Panc1 (cell line): ENCODE measurements around the gene MRPS21. TPM values are rescaled to one million over a fixed set of nuclear protein-coding genes. Genes with fewer than 3 reads are reported as not detected.

Source experiments
- ATAC-seq: fragments of 200-7000 bp; cut with Tn5 transposase; 2 replicates; pipeline ENCODE4 v1.9.1; 2020; ENCODE audit warnings: mild to moderate bottlenecking, moderate library complexity
- Bru-seq: library from RNA; stranded (reverse); fragments of 400-500 nt; gene quantifications from one replicate; lab custom pipeline; 2021; lab: Mats Ljungman, UMichigan
- BruChase-seq, 2 experiments: library from RNA; stranded (reverse); fragments of 400-500 nt; gene quantifications; one replicate each; lab custom pipeline; 2021; lab: Mats Ljungman, UMichigan
- BruUV-seq: library from RNA; stranded (reverse); fragments of 400-500 nt; replicated peaks from 2 replicates; lab custom pipeline; 2021; lab: Mats Ljungman, UMichigan
- CTCF ChIA-PET: fragments of 300-600 bp; sonication (Branson Sonifier 250); formaldehyde crosslinking; loops from one replicate; lab custom pipeline; 2022; ENCODE audit warnings: antibody characterized with exemption; lab: Charles Lee
- POLR2A ChIA-PET: fragments of 300-600 bp; sonication (Branson Sonifier 250); formaldehyde crosslinking; loops from one replicate; lab custom pipeline; 2022; ENCODE audit warnings: antibody characterized with exemption; lab: Charles Lee
- DNase-seq: peaks from one replicate; pipeline ENCODE4 v3.0.0-alpha.2; 2010; ENCODE audit warnings: low read depth, low spot score
- H3K27ac ChIP-seq: 2 replicates; pipeline ENCODE4 v1.5.1; 2011; ENCODE audit warnings: mild to moderate bottlenecking, low read length, inconsistent platforms
- H3K27me3 ChIP-seq: fragments of 200-500 bp; sonication (Bioruptor generic); 2 replicates; pipeline ENCODE4 v1.6.0; 2014; ENCODE audit warnings: low read length, inconsistent platforms; ENCODE audit not compliant: control insufficient read depth, insufficient read depth
- H3K36me3 ChIP-seq: fragments of 200-500 bp; sonication (Bioruptor generic); 2 replicates; pipeline ENCODE4 v1.5.1; 2014; ENCODE audit warnings: inconsistent platforms, mild to moderate bottlenecking, low read length, moderate library complexity; ENCODE audit not compliant: control insufficient read depth, insufficient read depth
- H3K4me1 ChIP-seq: 2 replicates; pipeline ENCODE4 v1.5.1; 2011; ENCODE audit warnings: inconsistent platforms, mild to moderate bottlenecking, low read length, moderate library complexity; ENCODE audit not compliant: control insufficient read depth, insufficient read depth
- H3K4me3 ChIP-seq, 2 experiments: 2 replicates each; pipeline ENCODE4 v1.5.1; 2011 to 2012; ENCODE audit warnings: low read depth in 2 of 2, low read length in 2 of 2, mild to moderate bottlenecking in 2 of 2, inconsistent platforms in 1 of 2, moderate library complexity in 1 of 2
- H3K9me3 ChIP-seq: fragments of 200-500 bp; sonication (Bioruptor generic); 2 replicates; pipeline ENCODE4 v1.5.1; 2014; ENCODE audit warnings: low read depth, mild to moderate bottlenecking, inconsistent platforms, low read length, moderate library complexity; ENCODE audit not compliant: control insufficient read depth, insufficient read depth
- CTCF ChIP-seq: fragments of 450-650 bp; IDR thresholded peaks from 2 replicates; pipeline ENCODE4 v1.5.1; 2017; ENCODE audit warnings: mild to moderate bottlenecking
- POLR2AphosphoS5 ChIP-seq: IDR thresholded peaks from 2 replicates; pipeline ENCODE4 v1.6.1; 2012; ENCODE audit warnings: mild to moderate bottlenecking, low read depth, low read length, moderate library complexity
- REST ChIP-seq, 2 experiments: IDR thresholded peaks; 2 replicates each; pipeline ENCODE4 v1.6.1; 2011 to 2012; ENCODE audit warnings: low read depth in 2 of 2, control low read depth in 1 of 2, low read length in 1 of 2, mild to moderate bottlenecking in 1 of 2, moderate library complexity in 1 of 2; ENCODE audit not compliant: insufficient read depth in 1 of 2
- SIN3A ChIP-seq: IDR thresholded peaks from 2 replicates; pipeline ENCODE4 v1.6.1; 2012; ENCODE audit warnings: low read depth, mild to moderate bottlenecking, low read length, moderate library complexity, borderline replicate concordance; ENCODE audit not compliant: insufficient read depth
- TCF7L2 ChIP-seq: IDR thresholded peaks from 2 replicates; pipeline ENCODE4 v1.6.1; 2011; ENCODE audit warnings: mild to moderate bottlenecking, low read depth, low read length, inconsistent platforms
- in situ Hi-C: cut with HindIII; loops from 2 replicates; pipeline ENCODE4 v1.10.0; 2016; ENCODE audit warnings: low sequenced_read_pairs, low pct_unique_long_range_greater_than_20kb
- intact Hi-C: fragments of 100-400 bp; cut with micrococcal nuclease; formaldehyde crosslinking; loops from one replicate; pipeline ENCODE4 v1.10.0; 2022; ENCODE audit not compliant: unreplicated experiment
- long read RNA-seq: library from polyadenylated mRNA; unstranded; transcript quantifications from one replicate; pipeline ENCODE4 v2.0.0, GENCODE V29; 2021; ENCODE audit not compliant: unreplicated experiment
- polyA plus RNA-seq: library from polyadenylated mRNA; unstranded; fragments of >200 nt; gene quantifications from one replicate; pipeline ENCODE4 v1.2.1, GENCODE V29; 2012; ENCODE audit warnings: missing spikeins; ENCODE audit not compliant: insufficient read length
- total RNA-seq: library from RNA; stranded (reverse); gene quantifications from one replicate; pipeline ENCODE4 v1.2.1, GENCODE V29; 2021; ENCODE audit not compliant: unreplicated experiment

The MRPS21 gene
- 68.2 TPM for total RNA-seq
- polyA plus RNA-seq, result 48.4 TPM
- Bru-seq, nascent RNA, result percentile 89 among the genes with signal in this experiment
- BruChase-seq, experiment 1, labeled RNA remaining after a 2-hour chase, result percentile 80 among the genes with signal in this experiment
- percentile 81 among the genes with signal in this experiment for BruChase-seq, experiment 2, labeled RNA remaining after a 6-hour chase
- long read RNA-seq, transcript MRPS21-202 (3 exons, 1,226 nt), result major isoform, 61 of 183 reads
- long read RNA-seq, transcript MRPS21-201 (2 exons, 1,462 nt), result minor isoform, 38 of 183 reads
- long read RNA-seq, partial matches to known transcripts, result 80 of 183 reads
- long read RNA-seq, other reads (novel, unspliced or antisense), result 4 of 183 reads

DNA sequence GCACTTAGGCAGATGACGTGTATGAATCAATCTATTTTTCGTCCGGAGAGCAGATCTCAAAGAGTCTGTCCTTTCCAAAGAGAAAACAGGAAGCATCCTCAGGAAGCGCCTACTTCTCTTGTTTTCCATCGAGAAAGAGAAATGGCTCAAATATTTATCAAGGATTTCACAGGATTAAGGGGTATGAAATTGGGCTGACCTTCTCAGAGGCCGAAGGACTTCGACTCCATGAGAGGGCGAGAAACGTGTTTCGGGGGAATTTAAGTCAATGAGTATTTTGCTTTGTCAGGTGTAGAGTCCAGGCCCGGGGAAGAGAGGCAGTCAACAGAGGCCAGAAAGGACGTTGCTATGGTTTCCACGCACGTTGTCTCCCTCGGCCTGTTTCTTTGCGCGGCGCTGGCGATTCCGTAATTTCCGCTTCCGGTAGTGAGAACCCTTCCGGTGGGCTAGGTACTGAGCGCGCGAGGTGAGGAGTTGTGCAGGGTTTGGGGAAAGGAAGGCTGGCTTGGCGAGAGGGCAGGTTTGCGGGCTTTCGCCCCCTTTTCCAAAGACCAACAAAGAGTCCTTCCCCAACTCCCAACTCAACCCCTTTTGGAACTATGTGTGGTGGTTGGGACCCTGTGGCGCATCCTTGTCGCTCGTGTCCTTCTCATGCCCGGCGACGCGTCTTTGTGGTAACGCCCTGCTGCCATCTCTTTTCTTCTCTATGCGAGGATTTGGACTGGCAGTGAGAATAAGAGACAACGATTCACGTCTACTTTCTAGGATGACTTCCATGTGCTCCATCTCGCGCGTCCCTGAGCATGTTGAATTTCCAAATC lies at the start of gene MRPS21:
MRPS21 (plus strand) TSS at position 429 of the 821 bp plus-strand sequence. CDS start 506 bp downstream, outside the sequence.
- Histone ChIP-seq H3K9me3 (no peaks in the 10 kb centered on the region), H3K4me1 (peaks cover 4% of the 10 kb centered on the region; the same call in 1 of the 2 replicates), H3K36me3 (peaks cover 7% of the 10 kb centered on the region), H3K4me3 (peak within 1 kb of the TSS; percentile 69 to 93), H3K27ac (peak within 1 kb of the TSS; percentile 98), H3K27me3 (no peaks in the 10 kb centered on the region)
- CTCF ChIA-PET, result no interaction called here
- no peak for TF ChIP-seq CTCF
- TF ChIP-seq SIN3A, result peak; percentile 89; the same call in 1 of the 2 replicates
- no peak for TF ChIP-seq REST (IDR thresholded peaks at IDR 0.05; ENCODE audit: insufficient read depth in 1 of 2, low read depth in 2 of 2, low read length in 1 of 2)
- peak; percentile 99 for TF ChIP-seq POLR2AphosphoS5
- POLR2A ChIA-PET, result no interaction called here
- ATAC-seq (peak; percentile 99), DNase-seq (peak; percentile 76)
- intact Hi-C loops (no loop called here), in situ Hi-C loops (no loop called here)
- TSS peak; percentile 98 for BruUV-seq

DNA sequence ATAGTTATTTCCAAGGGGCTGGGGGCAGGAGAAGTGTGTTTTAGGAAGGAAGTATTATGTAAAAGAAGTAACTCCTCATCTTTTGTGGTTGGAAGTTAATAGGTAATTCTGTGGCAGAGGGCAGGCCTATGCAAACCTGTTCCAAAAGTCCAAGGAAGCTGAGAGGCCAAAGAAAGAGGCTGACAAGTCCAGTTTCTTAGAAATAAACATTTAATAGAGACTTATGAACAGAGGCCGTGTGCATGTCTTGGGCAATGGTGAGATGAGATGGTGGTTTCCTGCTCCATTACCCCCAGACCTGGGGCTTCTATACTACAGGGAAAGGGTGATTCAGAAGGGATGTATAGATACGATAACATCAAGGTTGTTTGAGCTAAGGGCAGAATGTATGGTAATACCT lies 43.7 kb upstream of the MRPS21 start:
- no TSS peak for BruUV-seq
- ATAC-seq (0 out of 2 replicates have a peak, but pooled peaks have one; percentile 35), DNase-seq (no peak)
- no peaks in the 10 kb centered on the region for H3K4me1 ChIP-seq
- ChIA-PET POLR2A (no interaction called here), CTCF (no interaction called here)
- intact Hi-C loops, result no loop called here
- in situ Hi-C loops, result no loop called here
- no peaks in the 10 kb centered on the region for H3K9me3 ChIP-seq
- no peak for TF ChIP-seq CTCF
- no peak for TF ChIP-seq TCF7L2
- no peak for TF ChIP-seq SIN3A
- no peak for TF ChIP-seq REST (IDR thresholded peaks at IDR 0.05; ENCODE audit: insufficient read depth in 1 of 2, low read depth in 2 of 2, low read length in 1 of 2)
- no peaks in the 10 kb centered on the region for H3K27me3 ChIP-seq
- H3K36me3 ChIP-seq, result no peaks in the 10 kb centered on the region
- H3K4me3 ChIP-seq, result no peak overlapping the region
- no peak overlapping the region for H3K27ac ChIP-seq
